CD4-positive, alpha-beta memory T cell (primary cell): ENCODE data around the gene MARK2. TPM values are rescaled to one million over a fixed set of nuclear protein-coding genes. Genes with fewer than 3 reads are reported as not detected.

Experiments
- CTCF ChIA-PET: fragments of 350-600 bp; sonication (Branson Sonifier 250); formaldehyde crosslinking; loops from one replicate; lab custom pipeline; 2021; ENCODE audit warnings: inconsistent platforms; ENCODE audit not compliant: partially characterized antibody; lab: Charles Lee
- POLR2A ChIA-PET: fragments of 350-600 bp; sonication (Branson Sonifier 250); formaldehyde crosslinking; loops from one replicate; lab custom pipeline; 2021; ENCODE audit not compliant: partially characterized antibody; lab: Charles Lee
- DNase-seq, 5 donors: peaks; one replicate each; pipeline versions ENCODE4 v3.0.0 to v3.0.0-alpha.2; 2020 to 2022; ENCODE audit warnings: mixed read lengths in 1 of 5
- H3K27ac ChIP-seq: one replicate; pipeline ENCODE4 v1.7.0; 2013; ENCODE audit warnings: low read depth, low read length
- H3K27me3 ChIP-seq: 2 replicates; pipeline ENCODE4 v1.7.0; 2013; ENCODE audit warnings: mild to moderate bottlenecking, low read length, moderate library complexity; ENCODE audit not compliant: insufficient read depth
- H3K36me3 ChIP-seq: 2 replicates; pipeline ENCODE4 v1.7.0; 2013; ENCODE audit warnings: mild to moderate bottlenecking, low read length, moderate library complexity; ENCODE audit not compliant: insufficient read depth
- H3K4me1 ChIP-seq: 2 replicates; pipeline ENCODE4 v1.7.0; 2013; ENCODE audit warnings: mild to moderate bottlenecking, low read length, moderate library complexity; ENCODE audit not compliant: insufficient read depth
- H3K4me3 ChIP-seq, 2 donors: one replicate each; pipeline ENCODE4 v1.7.0; 2013; ENCODE audit warnings: low read length in 2 of 2, mild to moderate bottlenecking in 1 of 2
- H3K9me3 ChIP-seq, 2 donors: one replicate each; pipeline ENCODE4 v1.7.0; 2013; ENCODE audit warnings: low read length in 2 of 2, control low read depth in 1 of 2; ENCODE audit not compliant: control insufficient read depth in 1 of 2
- H3K27ac Mint-ChIP-seq, 7 donors: one replicate each; pipeline ENCODE4 v1.8.0; 2020 to 2021; ENCODE audit warnings: mixed read lengths in 7 of 7, mild to moderate bottlenecking in 6 of 7, inconsistent platforms in 3 of 7, moderate library complexity in 3 of 7
- H3K27me3 Mint-ChIP-seq, 2 donors: one replicate each; pipeline ENCODE4 v1.8.0; 2020 to 2021; ENCODE audit warnings: mixed read lengths in 2 of 2
- H3K36me3 Mint-ChIP-seq, 2 donors: one replicate each; pipeline ENCODE4 v1.8.0; 2020 to 2021; ENCODE audit warnings: mixed read lengths in 2 of 2, inconsistent platforms in 1 of 2, mild to moderate bottlenecking in 1 of 2
- H3K4me1 Mint-ChIP-seq, 4 donors: one replicate each; pipeline ENCODE4 v1.8.0; 2020 to 2021; ENCODE audit warnings: mixed read lengths in 4 of 4, mild to moderate bottlenecking in 1 of 4
- H3K4me3 Mint-ChIP-seq, 8 donors: one replicate each; pipeline ENCODE4 v1.8.0; 2020 to 2021; ENCODE audit warnings: mixed read lengths in 8 of 8, mild to moderate bottlenecking in 7 of 8, moderate library complexity in 6 of 8, inconsistent platforms in 3 of 8
- H3K9me3 Mint-ChIP-seq, 8 donors: one replicate each; pipeline ENCODE4 v1.8.0; 2020 to 2021; ENCODE audit warnings: mixed read lengths in 8 of 8, mild to moderate bottlenecking in 5 of 8, inconsistent platforms in 3 of 8, moderate library complexity in 1 of 8
- intact Hi-C: fragments of 100-400 bp; cut with micrococcal nuclease; formaldehyde crosslinking; loops from one replicate; pipeline ENCODE4 v1.15.1; 2023
- polyA plus RNA-seq, 2 donors: library from polyadenylated mRNA; unstranded; fragments of 300-500 nt; fragmentation: Illumina TruSeq; gene quantifications; one replicate each; pipeline ENCODE4 v1.2.3, GENCODE V29; 2021
- total RNA-seq, 2 experiments: library from RNA; stranded (reverse); gene quantifications; one replicate each; pipeline ENCODE4 v1.2.3, GENCODE V29; 2021

The MARK2 gene
- total and polyA plus RNA-seq, 4 experiments from 2014 or later = 25.1 to 68.0 (median 60.4) TPM

GRCh38 chr11:63882555-63883242 lies 43.8 kb downstream of the MARK2 start:
- Histone ChIP-seq H3K36me3 (peaks cover 7% of the 10 kb centered on the region), H3K27ac (no peak overlapping the region), H3K4me3 (no peak overlapping the region), H3K9me3 (no peaks in the 10 kb centered on the region), H3K27me3 (no peaks in the 10 kb centered on the region), H3K4me1 (peaks cover 68% of the 10 kb centered on the region)
- Mint-ChIP-seq H3K27ac (peak overlapping the region; percentile 47 to 94 (median 80)), H3K27me3 (no peaks in the 10 kb centered on the region), H3K4me3 (peak overlapping the region in 3 of 8 donors; percentile 26 to 33 (median 32)), H3K4me1 (peaks cover 45 to 78% (median 66%) of the 10 kb centered on the region in 4 donors), H3K36me3 (peaks cover 0 to 5% of the 10 kb centered on the region in 2 donors), H3K9me3 (no peaks in the 10 kb centered on the region)
- ChIA-PET CTCF (interaction anchor here (0.6 to 2.4 kb wide), 5 partner anchors 28 to 418 kb away, joined by 3 to 15 read pairs (median 3); partner anchors contain the start of genes CATSPERZ and MARK2), POLR2A (interaction anchor here (0.8 to 1.2 kb wide), 3 partner anchors 10 to 44 kb away, joined by 3 to 5 read pairs (median 4); partner anchors contain the start of gene MARK2)
- intact Hi-C loops = no loop called here
- DNase-seq = peak in 2 of 5 donors; percentile 32 to 35

- Histone ChIP-seq H3K4me3 (no peak overlapping the region), H3K36me3 (peaks cover 7% of the 10 kb centered on the region), H3K27me3 (no peaks in the 10 kb centered on the region), H3K9me3 (no peaks in the 10 kb centered on the region), H3K4me1 (peaks cover 75% of the 10 kb centered on the region), H3K27ac (no peak overlapping the region)
- Mint-ChIP-seq H3K27me3 (no peaks in the 10 kb centered on the region), H3K27ac (peak overlapping the region; percentile 61 to 94 (median 78)), H3K4me1 (peaks cover 48 to 80% (median 64%) of the 10 kb centered on the region in 4 donors), H3K4me3 (peak overlapping the region in 1 of 8 donors; percentile 15), H3K36me3 (peaks cover 0 to 5% of the 10 kb centered on the region in 2 donors), H3K9me3 (no peaks in the 10 kb centered on the region)
- no peak for DNase-seq
- POLR2A ChIA-PET = interaction anchor here (0.6 to 1.0 kb wide), 3 partner anchors 14 to 61 kb away, joined by 3 to 4 read pairs (median 3); partner anchors contain the start of gene MARK2
- CTCF ChIA-PET = interaction anchor here (1.4 to 2.4 kb wide), 2 partner anchors 46 to 417 kb away, joined by 4 to 15 read pairs; partner anchors contain the start of genes CATSPERZ and MARK2
- intact Hi-C loops = no loop called here
Observed at GRCh38 chr11:63883791-63884190, 44.9 kb downstream of the MARK2 start.

- peaks cover 77% of the 10 kb centered on the region for H3K4me1 ChIP-seq
- POLR2A ChIA-PET = interaction anchor here (0.6 to 1.2 kb wide), 4 partner anchors 12 to 60 kb away, joined by 3 to 4 read pairs (median 4); partner anchors contain the start of gene MARK2
- CTCF ChIA-PET = interaction anchor here (1.0 to 2.4 kb wide), 3 partner anchors 12 to 416 kb away, joined by 3 to 15 read pairs (median 4); partner anchors contain the start of genes CATSPERZ and MARK2
- no peaks in the 10 kb centered on the region for H3K9me3 ChIP-seq
- intact Hi-C loops = no loop called here
- no peak overlapping the region for H3K4me3 ChIP-seq
- Mint-ChIP-seq H3K27ac (peak overlapping the region; percentile 61 to 94 (median 78)), H3K4me3 (peak overlapping the region in 1 of 8 donors; percentile 15), H3K36me3 (peaks cover 0 to 5% of the 10 kb centered on the region in 2 donors), H3K27me3 (no peaks in the 10 kb centered on the region), H3K4me1 (peaks cover 48 to 81% (median 65%) of the 10 kb centered on the region in 4 donors), H3K9me3 (no peaks in the 10 kb centered on the region)
- H3K27ac ChIP-seq = no peak overlapping the region
- no peak for DNase-seq
- no peaks in the 10 kb centered on the region for H3K27me3 ChIP-seq
- H3K36me3 ChIP-seq = peaks cover 7% of the 10 kb centered on the region
Observed at GRCh38 chr11:63884196-63884932, 45.5 kb downstream of the MARK2 start.

GRCh38 chr11:63887386-63887999 lies 48.6 kb downstream of the MARK2 start:
- H3K36me3 ChIP-seq = peaks cover 7% of the 10 kb centered on the region
- H3K36me3 Mint-ChIP-seq = peaks cover 0 to 14% of the 10 kb centered on the region in 2 donors
- peak overlapping the region; percentile 79 to 99 (median 96) for H3K4me3 Mint-ChIP-seq
- H3K9me3 ChIP-seq = no peaks in the 10 kb centered on the region
- no peak for DNase-seq
- no peaks in the 10 kb centered on the region for H3K27me3 ChIP-seq
- peaks cover 81% of the 10 kb centered on the region for H3K4me1 ChIP-seq
- H3K27ac Mint-ChIP-seq = peak overlapping the region; percentile 94 to 99 (median 97)
- H3K27ac ChIP-seq = peak overlapping the region; percentile 69
- no peaks in the 10 kb centered on the region for H3K27me3 Mint-ChIP-seq
- peak overlapping the region in 1 of 2 donors; percentile 76 for H3K4me3 ChIP-seq
- intact Hi-C loops = no loop called here
- H3K4me1 Mint-ChIP-seq = peaks cover 60 to 84% (median 73%) of the 10 kb centered on the region in 4 donors
- no peaks in the 10 kb centered on the region for H3K9me3 Mint-ChIP-seq
- ChIA-PET CTCF (interaction anchor here (1.0 to 2.6 kb wide), 8 partner anchors 12 to 113 kb away, joined by 3 to 20 read pairs (median 4); no protein-coding TSS in a partner anchor), POLR2A (interaction anchor here (0.9 to 7.5 kb wide), 18 partner anchors 8 to 49 kb away, joined by 3 to 83 read pairs (median 4); partner anchors contain the start of genes MARK2 and RCOR2)

- H3K9me3 Mint-ChIP-seq = no peaks in the 10 kb centered on the region
- H3K36me3 Mint-ChIP-seq = peaks cover 3 to 15% of the 10 kb centered on the region in 2 donors
- peaks cover 81% of the 10 kb centered on the region for H3K4me1 ChIP-seq
- H3K27ac ChIP-seq = peak overlapping the region; percentile 69
- CTCF ChIA-PET = interaction anchor here (1.0 to 6.6 kb wide), 10 partner anchors 15 to 112 kb away, joined by 3 to 39 read pairs (median 4); partner anchors contain the start of gene MARK2
- peaks cover 2% of the 10 kb centered on the region for H3K36me3 ChIP-seq
- H3K4me3 Mint-ChIP-seq = peak overlapping the region; percentile 90 to 99 (median 96)
- no peaks in the 10 kb centered on the region for H3K27me3 ChIP-seq
- H3K4me1 Mint-ChIP-seq = peaks cover 56 to 81% (median 69%) of the 10 kb centered on the region in 4 donors
- POLR2A ChIA-PET = interaction anchor here (0.8 to 7.5 kb wide), 22 partner anchors 9 to 396 kb away, joined by 3 to 83 read pairs (median 4); partner anchors contain the start of genes BAD, MARK2 and RCOR2
- H3K27ac Mint-ChIP-seq = peak overlapping the region; percentile 94 to 99 (median 97)
- no peaks in the 10 kb centered on the region for H3K9me3 ChIP-seq
- H3K27me3 Mint-ChIP-seq = no peaks in the 10 kb centered on the region
- H3K4me3 ChIP-seq = peak overlapping the region; percentile 76 to 92
- intact Hi-C loops = loop anchor here (1.0 kb wide), 3 partner anchors 22 to 50 kb away; no protein-coding TSS in a partner anchor
- peak; percentile 70 to 83 (median 75) for DNase-seq
Observed at GRCh38 chr11:63888170-63889086, 49.5 kb downstream of the MARK2 start.
